GM21576 (cell line): ENCODE measurements around the gene BORCS8.
"Not testable (repeated sequence)": the region's sequence is repeated elsewhere in the genome, so short reads cannot be mapped to it uniquely, and the experiment has no call there.

Source experiments
- ATAC-seq: cut with Tn5 transposase; IDR thresholded peaks from one replicate; pipeline ENCODE4 v1.9.1; 2021; ENCODE audit warnings: mild to moderate bottlenecking, moderate library complexity; ENCODE audit not compliant: unreplicated experiment

BORCS8 gene

GRCh38 chr19:19154768-19155494 lies 37.0 kb downstream of the BORCS8 start:
- no peak for ATAC-seq

- ATAC-seq: no peak
These were observed 39.1 kb downstream of the BORCS8 start for GRCh38 chr19:19152668-19153384.

GRCh38 chr19:19151418-19151817 lies 40.5 kb downstream of the BORCS8 start:
- peak; percentile 53 for ATAC-seq

- no peak for ATAC-seq
These were observed 42.5 kb downstream of the BORCS8 start for GRCh38 chr19:19149435-19149834.

GRCh38 chr19:19148504-19148903 lies 43.4 kb downstream of the BORCS8 start:
- ATAC-seq: not testable (repeated sequence)

DNA sequence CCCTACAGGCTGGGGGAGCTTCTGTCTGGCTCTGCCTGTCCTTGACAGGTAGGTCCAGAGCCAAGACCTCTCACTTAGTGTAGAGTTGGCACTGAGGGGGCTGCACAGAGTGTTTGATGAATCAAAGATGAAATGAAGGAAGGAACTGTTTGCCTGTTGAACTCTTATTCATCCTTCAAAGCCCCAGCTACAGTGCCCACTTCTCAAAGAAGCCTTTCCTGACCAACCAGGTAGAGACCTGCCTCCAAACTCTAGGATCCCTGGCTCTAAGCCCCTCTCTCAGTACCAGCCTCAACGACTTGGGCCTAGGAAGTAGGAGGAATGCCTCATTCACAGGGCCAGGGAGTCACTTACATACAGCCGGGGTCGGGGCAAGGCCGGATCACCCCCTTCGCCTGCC lies 44.6 kb downstream of the BORCS8 start:
- no peak for ATAC-seq

DNA sequence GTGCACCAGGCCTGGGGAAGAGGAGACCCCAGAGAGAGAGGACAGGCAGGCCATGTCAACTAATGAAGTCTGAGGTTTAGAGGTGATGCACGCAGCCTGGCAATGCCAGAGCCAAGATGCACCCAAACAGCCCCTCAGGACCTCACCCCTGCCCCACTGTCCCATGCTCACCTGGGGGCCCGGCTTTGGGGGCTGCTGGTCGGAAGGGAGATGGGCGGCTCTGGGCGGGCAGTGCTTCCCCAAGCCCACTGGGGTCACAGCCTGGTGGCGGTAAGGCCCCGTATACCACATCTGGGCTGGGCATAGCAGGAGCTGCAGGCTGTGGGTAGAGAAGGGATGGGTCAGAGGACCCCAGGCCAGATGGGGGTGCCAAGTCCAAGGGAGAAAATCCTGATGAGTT lies 45.1 kb downstream of the BORCS8 start:
- ATAC-seq: no peak

GRCh38 chr19:19145684-19146608 lies 46.0 kb downstream of the BORCS8 start:
- ATAC-seq: no peak

DNA sequence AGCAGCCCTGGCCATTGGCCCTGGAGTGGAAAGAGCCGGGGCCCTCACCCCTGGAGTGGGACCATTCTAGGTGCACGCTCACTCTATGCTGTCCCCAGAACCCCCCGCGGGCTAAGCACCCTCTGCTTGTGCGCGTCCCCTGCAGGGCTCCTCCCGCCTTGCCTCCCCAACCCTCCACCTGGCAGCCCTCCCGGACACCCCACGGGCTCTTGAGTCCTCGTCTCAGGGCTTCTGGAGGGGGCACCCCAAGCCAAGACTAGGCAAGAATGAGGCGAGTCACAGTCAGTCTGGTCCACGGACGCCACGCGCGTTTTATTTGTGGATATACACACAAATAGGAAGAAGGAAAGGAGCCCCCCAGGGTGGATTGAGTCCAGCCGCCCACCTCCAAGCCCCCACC lies 46.7 kb downstream of the BORCS8 start:
- ATAC-seq: no peak

- ATAC-seq: no peak
These were observed 49.6 kb downstream of the BORCS8 start for GRCh38 chr19:19142347-19142746.

DNA sequence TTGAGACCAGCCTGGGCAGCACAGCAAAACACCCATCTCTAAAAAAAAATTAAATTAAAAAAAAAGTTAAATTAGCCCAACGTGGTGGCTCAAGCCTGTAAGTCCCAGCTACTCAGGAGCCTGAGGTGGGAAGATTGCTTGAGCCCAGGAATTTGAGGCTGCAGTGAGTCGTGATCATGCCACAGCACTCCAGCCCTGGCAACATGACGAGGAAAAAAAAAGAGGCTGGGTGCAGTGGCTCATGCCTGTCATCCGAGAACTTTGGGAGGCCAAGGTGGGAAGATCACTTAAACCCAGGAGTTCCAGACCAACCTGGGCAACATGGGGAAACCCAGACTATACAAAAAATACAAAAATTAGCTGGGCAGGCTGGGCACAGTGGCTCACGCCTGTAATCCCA lies 51.5 kb downstream of the BORCS8 start:
- ATAC-seq: no peak

GRCh38 chr19:19139876-19140229 lies 52.1 kb downstream of the BORCS8 start:
- no peak for ATAC-seq

DNA sequence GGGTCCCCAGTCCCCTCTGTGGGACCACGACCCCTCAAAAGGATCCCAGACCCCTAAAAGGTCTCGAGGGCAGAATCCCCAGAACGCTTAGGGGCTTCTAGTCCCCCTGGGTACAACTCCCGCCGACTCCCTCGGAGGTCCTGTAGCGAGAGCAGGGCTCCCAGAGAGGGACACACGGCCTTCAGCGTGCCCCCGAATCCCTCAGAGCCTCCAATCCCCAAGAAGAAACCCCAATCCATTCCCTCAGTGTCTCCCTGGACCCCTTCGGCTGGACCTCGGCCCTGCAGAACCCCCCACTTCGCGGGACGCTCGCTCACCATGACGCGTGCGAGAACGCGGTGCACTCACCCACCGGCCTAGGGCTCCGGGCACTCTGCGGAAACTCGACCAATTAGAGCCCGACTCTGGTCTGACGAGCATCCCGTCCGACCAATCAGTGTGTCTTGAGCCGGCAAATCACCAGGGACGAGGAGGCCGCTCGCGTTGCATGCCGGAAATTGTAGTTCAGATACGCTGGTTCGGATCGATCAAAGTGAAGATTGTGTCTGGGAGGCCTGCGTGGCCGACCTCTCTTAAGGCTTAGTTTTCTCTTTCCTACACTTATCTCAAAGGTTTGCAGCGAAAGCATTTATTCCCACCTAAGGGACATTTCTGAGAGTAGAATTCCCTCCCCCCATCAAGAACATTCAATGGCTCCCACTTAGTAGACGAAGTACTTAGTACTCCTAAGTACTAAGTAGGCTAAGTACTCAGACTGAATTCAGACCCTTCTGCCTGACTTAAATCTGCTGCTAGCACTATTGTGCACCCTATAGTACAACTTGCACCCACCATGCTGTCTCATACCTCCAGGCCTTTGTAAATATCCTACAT lies 53.6 kb downstream of the BORCS8 start, which contains the start of gene TMEM161A:
TSS of gene TMEM161A (minus strand) at position 370 of the 873 bp plus-strand sequence. CDS start at position 320, 50 bp downstream.
- ATAC-seq: peak; percentile 97

DNA sequence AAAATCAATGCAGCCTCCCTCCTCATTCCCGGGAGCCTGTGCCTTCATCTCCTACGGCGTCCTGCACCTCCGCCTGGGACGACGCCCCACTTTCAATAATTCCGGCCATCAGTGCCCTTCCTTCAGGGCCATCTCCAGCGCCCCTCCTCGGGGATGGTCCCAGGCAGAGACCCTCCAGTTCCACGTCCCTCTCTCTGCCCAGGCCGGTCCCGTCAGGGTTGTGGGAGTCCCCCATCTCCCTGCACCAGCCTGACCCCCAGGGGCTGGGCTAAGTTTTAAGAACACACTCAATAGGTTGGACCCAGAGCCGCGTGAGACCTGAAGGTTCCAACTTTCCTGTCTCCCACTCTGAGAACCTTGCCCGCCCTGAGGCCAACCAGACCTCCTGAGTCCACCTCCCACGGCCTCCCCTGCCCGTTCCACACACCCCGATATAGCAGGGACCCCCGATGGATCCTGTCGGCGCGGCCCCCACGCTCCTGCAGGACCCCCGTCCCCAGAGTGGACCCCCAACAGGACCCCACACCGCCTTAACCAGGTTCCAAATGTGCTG lies 54.3 kb downstream of the BORCS8 start:
- no peak for ATAC-seq

- ATAC-seq: not testable (repeated sequence)
These were observed 56.2 kb downstream of the BORCS8 start for GRCh38 chr19:19135713-19136112.

DNA sequence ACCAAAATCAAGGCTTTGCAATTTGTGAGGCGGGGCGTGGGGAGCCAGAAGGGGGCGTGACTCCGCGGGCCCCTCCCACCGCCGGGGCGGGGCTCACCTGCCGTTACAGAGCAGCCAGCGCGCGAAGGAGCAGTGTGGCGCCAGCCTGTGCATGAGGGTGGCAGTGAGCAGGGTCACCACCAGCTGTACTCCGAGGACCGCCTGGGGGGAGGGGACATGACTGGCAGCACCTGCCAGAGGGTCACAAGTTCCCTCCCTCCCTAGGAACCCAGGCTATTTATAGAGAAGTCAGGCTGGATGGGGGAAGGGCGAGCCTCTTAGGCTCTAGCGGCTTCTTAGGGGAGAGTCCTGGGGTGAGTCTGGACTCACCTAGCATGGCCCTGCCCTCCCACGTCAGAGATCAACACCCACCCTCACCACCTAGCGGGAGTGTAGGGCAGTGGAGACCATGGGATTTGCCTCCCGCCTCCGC lies 57.2 kb downstream of the BORCS8 start:
- ATAC-seq: no peak

DNA sequence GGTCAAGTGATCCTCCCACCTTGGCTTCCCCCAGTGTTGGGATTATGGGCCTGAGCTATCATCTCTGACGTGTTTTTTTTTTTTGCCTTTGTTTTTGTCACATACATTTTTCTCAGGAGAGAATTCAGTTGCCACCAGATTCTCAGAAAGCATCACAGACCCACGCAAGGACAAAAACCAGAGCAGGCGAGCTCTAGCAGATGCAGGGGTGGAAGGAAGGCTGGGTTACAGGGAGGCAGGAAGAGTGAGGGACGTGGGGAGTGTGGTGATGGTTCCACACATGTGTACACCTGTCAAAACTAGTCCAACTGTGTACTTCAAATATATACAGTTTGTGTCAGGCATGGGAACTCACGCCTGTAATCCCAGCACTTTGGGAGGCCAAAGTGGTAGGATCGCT lies 58.0 kb downstream of the BORCS8 start:
- ATAC-seq: no peak

DNA sequence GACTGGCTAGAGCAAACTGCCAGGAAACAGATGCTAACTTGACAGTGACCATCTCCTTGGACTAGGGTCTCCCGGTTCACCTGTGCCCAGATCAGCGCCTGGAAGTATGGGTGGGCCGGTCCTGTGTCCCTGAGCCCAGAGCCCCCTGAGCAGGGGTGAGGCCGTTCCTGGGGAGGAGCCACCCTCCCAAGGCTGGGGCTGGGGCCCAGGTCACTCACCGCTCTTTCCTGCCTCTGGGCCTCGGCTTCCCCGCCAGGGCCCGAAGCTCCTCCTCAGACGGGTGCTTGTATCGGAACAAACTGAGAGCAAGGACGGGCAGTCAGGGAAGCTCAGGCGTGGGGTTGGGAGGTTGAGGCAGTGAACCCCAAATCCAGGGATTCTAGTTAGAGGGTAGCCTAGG lies 59.0 kb downstream of the BORCS8 start:
- ATAC-seq: no peak

DNA sequence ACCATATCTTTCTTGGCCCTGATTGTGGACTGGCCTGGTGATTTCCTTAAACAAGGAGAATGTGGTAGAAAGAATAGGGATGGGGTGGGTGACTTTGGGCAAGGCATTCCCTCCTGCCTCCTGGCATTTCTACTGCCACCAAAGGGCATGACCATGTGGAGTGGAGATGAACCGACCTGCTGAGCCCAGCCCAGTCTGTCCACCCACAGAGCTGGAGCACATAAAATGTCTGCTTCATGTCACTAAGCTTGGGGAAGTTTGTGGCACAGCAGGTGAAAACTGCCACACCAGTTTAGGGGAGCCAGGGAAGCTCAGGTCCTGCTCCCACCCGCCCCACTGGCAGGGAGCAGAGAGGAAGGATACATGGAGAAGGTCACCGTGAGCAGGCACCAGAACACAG lies 60.0 kb downstream of the BORCS8 start:
- no peak for ATAC-seq
